Astrocyte of the spinal cord (primary cell): Measurements from ENCODE around the gene LRRC4C.
"Not testable (repeated sequence)": the region's sequence is repeated elsewhere in the genome, so short reads cannot be mapped to it uniquely, and the experiment has no call there.

Experiments used
- DNase-seq: peaks from one replicate; pipeline ENCODE4 v3.0.0; 2011; ENCODE audit warnings: low read depth, low spot score
- H3K4me3 ChIP-seq: 2 replicates; pipeline ENCODE4 v1.5.1; 2011; ENCODE audit warnings: low read depth, mild to moderate bottlenecking, low read length, moderate library complexity
- in situ Hi-C: cut with HindIII; loops from 2 replicates; pipeline ENCODE4 v1.10.0; 2017; ENCODE audit warnings: low sequenced_read_pairs
- TF ChIP-seq, protein P1 (sequence below): IDR thresholded peaks from 2 replicates; pipeline ENCODE4 v1.5.1; 2012; ENCODE audit warnings: low read depth, mild to moderate bottlenecking, low read length, inconsistent platforms

The LRRC4C gene

GRCh38 chr11:41044747-41045146 is 414.7 kb downstream of the LRRC4C start:
- DNase-seq = no peak
- H3K4me3 ChIP-seq = no peak overlapping the region
- TF ChIP-seq, protein P1, sequence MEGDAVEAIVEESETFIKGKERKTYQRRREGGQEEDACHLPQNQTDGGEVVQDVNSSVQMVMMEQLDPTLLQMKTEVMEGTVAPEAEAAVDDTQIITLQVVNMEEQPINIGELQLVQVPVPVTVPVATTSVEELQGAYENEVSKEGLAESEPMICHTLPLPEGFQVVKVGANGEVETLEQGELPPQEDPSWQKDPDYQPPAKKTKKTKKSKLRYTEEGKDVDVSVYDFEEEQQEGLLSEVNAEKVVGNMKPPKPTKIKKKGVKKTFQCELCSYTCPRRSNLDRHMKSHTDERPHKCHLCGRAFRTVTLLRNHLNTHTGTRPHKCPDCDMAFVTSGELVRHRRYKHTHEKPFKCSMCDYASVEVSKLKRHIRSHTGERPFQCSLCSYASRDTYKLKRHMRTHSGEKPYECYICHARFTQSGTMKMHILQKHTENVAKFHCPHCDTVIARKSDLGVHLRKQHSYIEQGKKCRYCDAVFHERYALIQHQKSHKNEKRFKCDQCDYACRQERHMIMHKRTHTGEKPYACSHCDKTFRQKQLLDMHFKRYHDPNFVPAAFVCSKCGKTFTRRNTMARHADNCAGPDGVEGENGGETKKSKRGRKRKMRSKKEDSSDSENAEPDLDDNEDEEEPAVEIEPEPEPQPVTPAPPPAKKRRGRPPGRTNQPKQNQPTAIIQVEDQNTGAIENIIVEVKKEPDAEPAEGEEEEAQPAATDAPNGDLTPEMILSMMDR = no peak
- in situ Hi-C loops = no loop called here

- in situ Hi-C loops = no loop called here
- DNase-seq = no peak
- H3K4me3 ChIP-seq = no peak overlapping the region
- TF ChIP-seq, protein P1 = no peak
These were observed 416.8 kb downstream of the LRRC4C start for GRCh38 chr11:41042688-41043087.

DNA sequence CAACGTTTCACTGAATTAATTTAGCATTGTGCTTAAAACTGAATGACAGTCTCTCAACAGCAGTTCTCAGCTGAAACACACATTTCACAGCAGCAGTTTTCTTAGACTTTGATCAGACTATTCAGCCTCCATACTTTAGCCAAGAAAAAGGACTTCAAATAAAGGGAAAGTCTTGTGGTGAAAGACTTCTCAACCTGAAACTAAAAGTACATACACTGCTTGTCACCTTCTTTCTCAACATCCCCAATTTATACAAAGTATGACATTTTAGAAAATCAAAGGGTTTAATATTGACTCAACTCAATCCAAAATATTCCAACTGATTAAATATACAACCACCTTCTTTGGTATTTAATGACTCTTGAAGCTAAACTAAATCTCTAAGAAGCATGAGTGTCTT is 419.0 kb downstream of the LRRC4C start:
- no peak overlapping the region for H3K4me3 ChIP-seq
- in situ Hi-C loops = no loop called here
- TF ChIP-seq, protein P1 = no peak
- no peak for DNase-seq

- no peak overlapping the region for H3K4me3 ChIP-seq
- DNase-seq = no peak
- TF ChIP-seq, protein P1 = no peak
- in situ Hi-C loops = no loop called here
These were observed 419.9 kb downstream of the LRRC4C start for GRCh38 chr11:41039592-41039991.

DNA sequence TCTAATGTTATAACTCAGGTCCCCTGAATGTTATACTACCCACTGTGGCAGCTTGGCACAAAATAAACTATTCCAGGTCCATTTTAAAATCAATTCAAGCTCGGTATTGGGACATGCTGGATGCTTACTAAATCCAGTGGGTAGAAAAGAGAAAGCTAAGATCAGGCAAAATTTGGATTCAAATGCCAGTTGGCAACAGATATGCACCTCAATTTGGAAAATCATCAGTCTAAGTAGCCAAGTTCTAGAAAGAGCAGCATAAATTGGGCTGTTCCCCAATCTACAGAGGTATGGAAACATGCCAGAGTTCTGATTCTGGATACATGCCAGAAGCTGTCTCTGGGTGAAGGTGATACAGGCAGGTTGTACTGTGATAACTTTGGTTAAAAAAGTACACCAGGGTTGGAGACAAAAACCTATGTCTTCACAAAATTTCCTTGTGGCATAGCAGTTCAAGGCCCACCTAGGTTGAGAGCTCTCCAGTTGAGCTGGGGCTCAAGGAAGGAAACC is 427.8 kb downstream of the LRRC4C start:
- TF ChIP-seq, protein P1 = no peak
- in situ Hi-C loops = no loop called here
- no peak for DNase-seq
- no peak overlapping the region for H3K4me3 ChIP-seq

- no peak for DNase-seq
- H3K4me3 ChIP-seq = no peak overlapping the region
- in situ Hi-C loops = no loop called here
- TF ChIP-seq, protein P1 = no peak
These were observed 439.2 kb downstream of the LRRC4C start for GRCh38 chr11:41020259-41020658.

DNA sequence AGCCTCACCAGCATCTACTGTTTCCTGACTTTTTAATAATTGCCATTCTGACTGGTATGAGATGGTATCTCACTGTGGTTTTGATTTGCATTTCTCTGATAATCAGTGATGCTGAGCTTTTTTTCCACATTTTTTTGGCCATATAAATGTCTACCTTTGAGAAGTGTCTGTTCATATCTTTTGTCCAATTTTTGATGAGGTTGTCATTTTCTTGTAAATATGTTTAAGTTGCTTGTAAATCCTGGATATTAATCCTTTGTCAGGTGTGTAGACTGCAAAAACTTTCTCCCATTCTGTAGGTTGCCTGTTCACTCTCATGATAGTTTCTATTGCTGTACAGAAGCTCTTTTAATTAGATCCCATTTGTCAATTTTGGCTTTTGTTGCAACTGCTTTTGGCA is 439.8 kb downstream of the LRRC4C start:
- H3K4me3 ChIP-seq, in situ Hi-C loops, DNase-seq: not testable (repeated sequence)
